Epithelial cell of esophagus (primary cell): ENCODE results near the gene ZNF624.

Source experiments
- DNase-seq: peaks from one replicate; pipeline ENCODE4 v3.0.0; 2010; ENCODE audit warnings: low read depth
- H3K4me3 ChIP-seq: 2 replicates; pipeline ENCODE4 v1.5.1; 2011; ENCODE audit warnings: mild to moderate bottlenecking, low read length, control low read depth
- TF ChIP-seq, protein P1 (sequence below): IDR thresholded peaks from 2 replicates; pipeline ENCODE4 v1.5.1; 2011; ENCODE audit warnings: low read depth, mild to moderate bottlenecking, low read length, control low read depth, inconsistent platforms; ENCODE audit not compliant: insufficient read depth; ENCODE audit errors: missing control alignments

The ZNF624 gene

DNA sequence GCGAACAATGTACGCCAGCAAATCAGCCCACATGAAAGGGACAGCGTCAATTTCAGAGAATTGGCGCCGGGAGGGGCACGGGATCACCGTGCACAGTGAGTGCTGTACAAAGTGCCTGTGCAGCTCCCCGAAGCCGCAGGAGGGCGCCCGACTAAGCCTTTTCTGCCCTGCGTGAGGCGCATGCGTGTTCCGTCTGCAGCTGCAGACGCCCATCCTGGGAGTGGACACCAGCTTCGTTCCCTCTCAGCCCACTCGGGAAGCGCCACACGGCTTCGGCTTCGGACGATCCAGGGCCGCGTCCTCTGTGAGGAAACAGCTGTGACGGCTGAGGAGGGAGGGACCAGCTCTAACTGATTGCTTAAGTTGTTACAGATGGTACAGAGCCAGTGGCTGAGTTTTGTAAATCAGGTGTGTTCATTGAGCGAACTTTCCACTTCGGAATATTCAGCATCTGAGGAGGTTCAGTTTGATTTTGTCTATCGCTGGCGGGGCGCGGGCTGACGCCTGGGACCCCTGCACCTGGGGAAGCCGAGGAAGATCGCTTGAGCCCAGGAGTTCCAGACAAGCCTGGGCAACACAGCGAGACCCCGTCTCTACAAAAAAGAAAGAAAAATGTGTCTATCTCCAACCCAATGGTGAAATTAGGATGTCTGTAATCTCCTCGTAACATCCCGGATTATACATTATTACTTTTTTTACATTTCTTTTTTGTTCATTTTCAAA lies 69.2 kb downstream of the ZNF624 start:
- peak overlapping the region; percentile 58 for H3K4me3 ChIP-seq
- peak; percentile 82 for DNase-seq
- TF ChIP-seq, protein P1, sequence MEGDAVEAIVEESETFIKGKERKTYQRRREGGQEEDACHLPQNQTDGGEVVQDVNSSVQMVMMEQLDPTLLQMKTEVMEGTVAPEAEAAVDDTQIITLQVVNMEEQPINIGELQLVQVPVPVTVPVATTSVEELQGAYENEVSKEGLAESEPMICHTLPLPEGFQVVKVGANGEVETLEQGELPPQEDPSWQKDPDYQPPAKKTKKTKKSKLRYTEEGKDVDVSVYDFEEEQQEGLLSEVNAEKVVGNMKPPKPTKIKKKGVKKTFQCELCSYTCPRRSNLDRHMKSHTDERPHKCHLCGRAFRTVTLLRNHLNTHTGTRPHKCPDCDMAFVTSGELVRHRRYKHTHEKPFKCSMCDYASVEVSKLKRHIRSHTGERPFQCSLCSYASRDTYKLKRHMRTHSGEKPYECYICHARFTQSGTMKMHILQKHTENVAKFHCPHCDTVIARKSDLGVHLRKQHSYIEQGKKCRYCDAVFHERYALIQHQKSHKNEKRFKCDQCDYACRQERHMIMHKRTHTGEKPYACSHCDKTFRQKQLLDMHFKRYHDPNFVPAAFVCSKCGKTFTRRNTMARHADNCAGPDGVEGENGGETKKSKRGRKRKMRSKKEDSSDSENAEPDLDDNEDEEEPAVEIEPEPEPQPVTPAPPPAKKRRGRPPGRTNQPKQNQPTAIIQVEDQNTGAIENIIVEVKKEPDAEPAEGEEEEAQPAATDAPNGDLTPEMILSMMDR = peak; percentile 94

DNA sequence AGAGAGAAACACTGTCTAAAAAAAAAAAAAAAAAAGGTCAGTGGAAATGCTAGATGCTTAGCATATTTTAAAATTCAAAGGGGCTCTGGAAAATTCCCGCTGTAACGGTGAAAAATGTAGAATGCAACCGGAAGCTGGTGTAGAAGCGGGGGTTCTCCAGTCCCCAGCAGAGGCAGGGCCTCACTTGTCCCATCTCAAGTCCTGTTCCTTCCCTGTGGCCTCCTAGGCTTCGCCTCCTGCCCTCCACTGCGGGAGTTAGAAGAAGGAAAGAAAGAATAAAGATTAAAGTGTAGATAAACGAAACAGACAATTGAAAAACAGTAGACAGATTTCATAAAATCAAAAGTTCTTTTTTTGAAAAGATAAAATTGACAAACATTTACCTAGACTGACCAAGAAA lies 69.9 kb downstream of the ZNF624 start:
- H3K4me3 ChIP-seq = no peak overlapping the region
- no peak for DNase-seq
- TF ChIP-seq, protein P1 = no peak

DNA sequence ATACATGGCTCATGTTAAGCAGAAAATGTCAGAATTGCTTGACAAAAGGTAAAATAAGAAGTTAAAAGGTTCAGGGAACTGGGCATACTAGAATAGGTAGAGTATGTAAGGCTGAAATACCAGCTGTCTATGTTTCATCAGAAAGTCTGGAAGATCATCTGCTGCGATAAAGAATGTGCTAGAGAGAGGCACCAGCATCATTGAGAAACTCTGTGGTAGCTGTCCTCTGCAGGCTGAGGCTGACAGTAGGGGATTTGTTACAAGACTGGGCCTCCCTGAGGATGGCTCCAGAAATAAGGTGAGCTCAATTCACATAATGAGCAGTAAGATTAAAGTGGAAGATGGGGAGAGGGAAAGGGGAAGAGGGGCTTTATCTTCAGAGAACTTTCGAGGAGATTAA lies 80.2 kb downstream of the ZNF624 start:
- DNase-seq = no peak
- TF ChIP-seq, protein P1 = no peak
- no peak overlapping the region for H3K4me3 ChIP-seq
